ENCODE results near the gene TRAM2. TPM values are rescaled to one million over a fixed set of nuclear protein-coding genes. Genes with fewer than 3 reads are reported as not detected.

Gene TRAM2
- total and polyA plus RNA-seq, 9 of the 15 experiments (the other 6 are each of a cell fraction or from before 2014, with no cell fraction given): 2.6 to 13.3 (median 8.9) TPM

DNA sequence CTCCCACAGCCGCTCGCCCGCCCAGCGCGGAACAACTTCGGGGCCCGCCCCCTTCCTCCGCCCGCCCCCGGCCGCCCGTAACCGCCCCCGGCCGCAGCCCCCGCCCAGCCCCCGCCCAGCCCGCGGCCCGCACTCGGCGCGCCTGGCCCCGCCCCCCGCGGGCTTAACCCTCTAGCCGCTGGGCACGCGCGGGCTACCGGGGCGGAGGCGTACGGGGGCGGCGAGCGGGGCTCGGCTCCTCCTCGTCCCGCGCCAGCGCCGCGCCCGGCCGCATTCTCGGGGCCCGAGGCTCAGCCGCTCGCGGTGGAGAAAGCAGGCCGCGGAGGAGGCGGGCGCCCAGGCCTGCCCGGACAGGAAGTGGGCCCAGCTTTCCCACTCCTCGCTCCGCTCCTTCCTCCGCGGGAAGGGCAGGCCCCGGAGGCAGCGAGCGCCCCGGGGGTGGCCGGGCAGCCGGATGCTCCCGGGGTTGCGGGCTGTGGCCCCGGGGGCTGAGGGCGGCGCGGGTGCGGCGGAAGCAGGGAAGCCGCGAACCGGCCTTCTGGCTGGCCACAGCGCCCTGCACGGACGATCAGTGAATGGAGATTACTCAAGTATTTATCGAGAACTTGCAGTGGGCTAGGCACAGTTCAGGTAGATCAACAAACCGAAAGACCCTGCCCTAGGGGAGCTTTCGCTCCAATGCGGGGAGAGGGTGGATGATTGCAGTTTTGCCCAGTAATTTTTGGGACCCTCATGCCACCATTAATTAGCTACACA lies at the start of gene TRAM2 (continued):
- TF ChIP-seq, protein P1, sequence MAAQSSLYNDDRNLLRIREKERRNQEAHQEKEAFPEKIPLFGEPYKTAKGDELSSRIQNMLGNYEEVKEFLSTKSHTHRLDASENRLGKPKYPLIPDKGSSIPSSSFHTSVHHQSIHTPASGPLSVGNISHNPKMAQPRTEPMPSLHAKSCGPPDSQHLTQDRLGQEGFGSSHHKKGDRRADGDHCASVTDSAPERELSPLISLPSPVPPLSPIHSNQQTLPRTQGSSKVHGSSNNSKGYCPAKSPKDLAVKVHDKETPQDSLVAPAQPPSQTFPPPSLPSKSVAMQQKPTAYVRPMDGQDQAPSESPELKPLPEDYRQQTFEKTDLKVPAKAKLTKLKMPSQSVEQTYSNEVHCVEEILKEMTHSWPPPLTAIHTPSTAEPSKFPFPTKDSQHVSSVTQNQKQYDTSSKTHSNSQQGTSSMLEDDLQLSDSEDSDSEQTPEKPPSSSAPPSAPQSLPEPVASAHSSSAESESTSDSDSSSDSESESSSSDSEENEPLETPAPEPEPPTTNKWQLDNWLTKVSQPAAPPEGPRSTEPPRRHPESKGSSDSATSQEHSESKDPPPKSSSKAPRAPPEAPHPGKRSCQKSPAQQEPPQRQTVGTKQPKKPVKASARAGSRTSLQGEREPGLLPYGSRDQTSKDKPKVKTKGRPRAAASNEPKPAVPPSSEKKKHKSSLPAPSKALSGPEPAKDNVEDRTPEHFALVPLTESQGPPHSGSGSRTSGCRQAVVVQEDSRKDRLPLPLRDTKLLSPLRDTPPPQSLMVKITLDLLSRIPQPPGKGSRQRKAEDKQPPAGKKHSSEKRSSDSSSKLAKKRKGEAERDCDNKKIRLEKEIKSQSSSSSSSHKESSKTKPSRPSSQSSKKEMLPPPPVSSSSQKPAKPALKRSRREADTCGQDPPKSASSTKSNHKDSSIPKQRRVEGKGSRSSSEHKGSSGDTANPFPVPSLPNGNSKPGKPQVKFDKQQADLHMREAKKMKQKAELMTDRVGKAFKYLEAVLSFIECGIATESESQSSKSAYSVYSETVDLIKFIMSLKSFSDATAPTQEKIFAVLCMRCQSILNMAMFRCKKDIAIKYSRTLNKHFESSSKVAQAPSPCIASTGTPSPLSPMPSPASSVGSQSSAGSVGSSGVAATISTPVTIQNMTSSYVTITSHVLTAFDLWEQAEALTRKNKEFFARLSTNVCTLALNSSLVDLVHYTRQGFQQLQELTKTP (IDR thresholded peaks at IDR 0.05; ENCODE audit: low read depth in 1 of 2, partially characterized antibody in 2 of 2): no peak
- TF ChIP-seq PCBP1 (IDR thresholded peaks at IDR 0.05; ENCODE audit: low read depth, low read length, poor library complexity, severe bottlenecking): peak; percentile 20
- TF ChIP-seq, protein P2, sequence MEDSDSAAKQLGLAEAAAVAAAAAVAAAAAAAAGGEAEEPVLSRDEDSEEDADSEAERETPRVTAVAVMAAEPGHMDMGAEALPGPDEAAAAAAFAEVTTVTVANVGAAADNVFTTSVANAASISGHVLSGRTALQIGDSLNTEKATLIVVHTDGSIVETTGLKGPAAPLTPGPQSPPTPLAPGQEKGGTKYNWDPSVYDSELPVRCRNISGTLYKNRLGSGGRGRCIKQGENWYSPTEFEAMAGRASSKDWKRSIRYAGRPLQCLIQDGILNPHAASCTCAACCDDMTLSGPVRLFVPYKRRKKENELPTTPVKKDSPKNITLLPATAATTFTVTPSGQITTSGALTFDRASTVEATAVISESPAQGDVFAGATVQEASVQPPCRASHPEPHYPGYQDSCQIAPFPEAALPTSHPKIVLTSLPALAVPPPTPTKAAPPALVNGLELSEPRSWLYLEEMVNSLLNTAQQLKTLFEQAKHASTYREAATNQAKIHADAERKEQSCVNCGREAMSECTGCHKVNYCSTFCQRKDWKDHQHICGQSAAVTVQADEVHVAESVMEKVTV (CRISPR knock-in tag; IDR thresholded peaks at IDR 0.05): 0 out of 2 replicates have a peak, but pooled peaks have one; percentile 7
- TF ChIP-seq FOSL1 (tag; conservative IDR thresholded peaks at IDR 0.05): peak; percentile 18; the same call in 1 of the 2 replicates
- no peak for TF ChIP-seq TOE1 (IDR thresholded peaks at IDR 0.05; ENCODE audit: borderline replicate concordance)
- no peak for TF ChIP-seq TOE1 (CRISPR knock-in tag; IDR thresholded peaks at IDR 0.05; ENCODE audit: borderline replicate concordance, low read depth)
- TF ChIP-seq, protein P3, sequence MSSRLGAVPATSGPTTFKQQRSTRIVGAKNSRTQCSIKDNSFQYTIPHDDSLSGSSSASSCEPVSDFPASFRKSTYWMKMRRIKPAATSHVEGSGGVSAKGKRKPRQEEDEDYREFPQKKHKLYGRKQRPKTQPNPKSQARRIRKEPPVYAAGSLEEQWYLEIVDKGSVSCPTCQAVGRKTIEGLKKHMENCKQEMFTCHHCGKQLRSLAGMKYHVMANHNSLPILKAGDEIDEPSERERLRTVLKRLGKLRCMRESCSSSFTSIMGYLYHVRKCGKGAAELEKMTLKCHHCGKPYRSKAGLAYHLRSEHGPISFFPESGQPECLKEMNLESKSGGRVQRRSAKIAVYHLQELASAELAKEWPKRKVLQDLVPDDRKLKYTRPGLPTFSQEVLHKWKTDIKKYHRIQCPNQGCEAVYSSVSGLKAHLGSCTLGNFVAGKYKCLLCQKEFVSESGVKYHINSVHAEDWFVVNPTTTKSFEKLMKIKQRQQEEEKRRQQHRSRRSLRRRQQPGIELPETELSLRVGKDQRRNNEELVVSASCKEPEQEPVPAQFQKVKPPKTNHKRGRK (tag; IDR thresholded peaks at IDR 0.05): no peak
- TF ChIP-seq TAF1 (IDR thresholded peaks at IDR 0.05; ENCODE audit: control insufficient read depth, extremely low read depth, insufficient read depth, low read length, severe bottlenecking): peak; percentile 76
- TF ChIP-seq SUPT5H (IDR thresholded peaks at IDR 0.05): peak; percentile 51; the same call in 1 of the 2 replicates
- TF ChIP-seq, protein P4, sequence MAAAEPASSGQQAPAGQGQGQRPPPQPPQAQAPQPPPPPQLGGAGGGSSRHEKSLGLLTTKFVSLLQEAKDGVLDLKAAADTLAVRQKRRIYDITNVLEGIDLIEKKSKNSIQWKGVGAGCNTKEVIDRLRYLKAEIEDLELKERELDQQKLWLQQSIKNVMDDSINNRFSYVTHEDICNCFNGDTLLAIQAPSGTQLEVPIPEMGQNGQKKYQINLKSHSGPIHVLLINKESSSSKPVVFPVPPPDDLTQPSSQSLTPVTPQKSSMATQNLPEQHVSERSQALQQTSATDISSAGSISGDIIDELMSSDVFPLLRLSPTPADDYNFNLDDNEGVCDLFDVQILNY (CRISPR knock-in tag; IDR thresholded peaks at IDR 0.05): 0 out of 2 replicates have a peak, but pooled peaks have one; percentile 18
- peak; percentile 90 for TF ChIP-seq GATAD2B (IDR thresholded peaks at IDR 0.05; ENCODE audit: borderline replicate concordance)
- 0 out of 2 replicates have a peak, but pooled peaks have one; percentile 34 for TF ChIP-seq ZNF212 (CRISPR knock-in tag; IDR thresholded peaks at IDR 0.05)
- TF ChIP-seq CBX3 (IDR thresholded peaks at IDR 0.05; ENCODE audit: borderline replicate concordance in 1 of 2, low read length in 2 of 2): no peak
- no peak for TF ChIP-seq ZNF436 (CRISPR knock-in tag; IDR thresholded peaks at IDR 0.05)
- TF ChIP-seq TGIF2 (CRISPR knock-in tag; IDR thresholded peaks at IDR 0.05): 0 out of 2 replicates have a peak, but pooled peaks have one; percentile 24
- TF ChIP-seq HCFC1 (IDR thresholded peaks at IDR 0.05; ENCODE audit: low read depth, low read length): peak; percentile 36; the same call in 1 of the 2 replicates
